Adrenal gland (tissue), 12 donors: Measurements from ENCODE around the gene SLC25A28. TPM values are rescaled to one million over a fixed set of nuclear protein-coding genes. Genes with fewer than 3 reads are reported as not detected.

Experiments used
- DNase-seq, 7 donors: peaks; one replicate each; pipeline ENCODE4 v3.0.0-alpha.2; 2019 to 2020
- H3K27ac ChIP-seq, 5 donors: fragments of 200-600 bp; sonication (generic) in 4 of 5; 1 replicate in 3 of 5; 2 replicates in 2 of 5; pipeline versions ENCODE4 v1.5.1 to v1.8.0; 2016 to 2020; ENCODE audit warnings: mild to moderate bottlenecking in 1 of 5
- H3K27me3 ChIP-seq: fragments of 200-600 bp; 2 replicates; pipeline ENCODE4 v1.8.0; 2021
- H3K36me3 ChIP-seq, 2 donors: fragments of 200-600 bp; replicated peaks in 1 of 2; 1 replicate in 1 of 2; 2 replicates in 1 of 2; pipeline versions ENCODE4 v1.5.1 to v1.8.0; 2018 to 2022
- H3K4me1 ChIP-seq, 2 donors: fragments of 200-600 bp; replicated peaks in 1 of 2; 1 replicate in 1 of 2; 2 replicates in 1 of 2; pipeline versions ENCODE4 v1.5.1 to v1.8.0; 2018 to 2021
- H3K4me3 ChIP-seq, 4 donors: fragments of 200-600 bp; sonication (generic) in 3 of 4; one replicate each; pipeline ENCODE4 v1.5.1; 2016 to 2018
- H3K9me3 ChIP-seq, 3 donors: fragments of 200-600 bp; sonication (generic) in 1 of 3; replicated peaks in 1 of 3; 1 replicate in 2 of 3; 2 replicates in 1 of 3; pipeline versions ENCODE4 v1.5.1 to v1.8.0; 2016 to 2021
- POLR2A ChIP-seq, 2 donors: fragments of 450-650 bp; IDR thresholded peaks; one replicate each; pipeline ENCODE4 v1.6.1; 2017; ENCODE audit warnings: antibody characterized with exemption in 2 of 2, mild to moderate bottlenecking in 2 of 2, moderate library complexity in 1 of 2
- WGBS, 4 donors: extraction: QIAGEN DNeasy Blood & Tissue Kit in 2 of 4; methylation state at CpG; one replicate each; pipeline versions ENCODE4 v1.1.5 to v1.1.7; 2013 to 2017; 5-methylcytosine and 5-hydroxymethylcytosine counted together
- intact Hi-C, 2 donors: fragments of 100-400 bp; cut with DNase I; formaldehyde crosslinking; loops; one replicate each; pipeline versions ENCODE4 v1.14.1 to v1.15.0; 2022 to 2023
- polyA plus RNA-seq, 3 donors: library from polyadenylated mRNA; stranded (reverse); fragments of 200-250 nt in 2 of 3; fragments of 350-450 nt in 1 of 3; fragmentation: Illumina TruSeq in 1 of 3; extraction: RNeasy Lipid Tissue Mini Kit (QIAGEN cat#74804) in 1 of 3; gene quantifications; one replicate each; pipeline ENCODE4 v1.2.3, GENCODE V29; 2013 to 2014
- small RNA-seq, 2 donors: library from RNA; depleted of rRNA; stranded (forward); fragments of <200 nt; gene quantifications; one replicate each; pipeline ENCODE3, GENCODE V24; 2016
- total RNA-seq, 9 donors: library from RNA; depleted of rRNA in 4 of 9; stranded (reverse); fragments of >200 nt in 4 of 9; fragments of 120-200 nt in 1 of 9; fragmentation: NEBNext Ultra II Directional in 1 of 9; extraction: Animal tissue kit (Norgen Biotek cat#: 25700) in 1 of 9; gene quantifications; one replicate each; pipeline versions ENCODE4 v1.1.0 to v1.2.4, GENCODE V29; 2013 to 2023
- TF ChIP-seq, protein P1 (sequence below), 6 experiments: fragments of 450-650 bp in 4 of 6; fragments of 200-600 bp in 2 of 6; sonication (generic) in 1 of 6; IDR thresholded peaks; 1 replicate in 5 of 6; 2 replicates in 1 of 6; pipeline versions ENCODE4 v1.5.1 to v1.8.0; 2016 to 2021; ENCODE audit warnings: antibody characterized with exemption in 6 of 6, mild to moderate bottlenecking in 2 of 6, moderate library complexity in 1 of 6
- donor health status: healthy with polysubstance abuse.
- donor health status: Bipolar disorder and iron deficiency.
- donor health status: DM: yes; HTN: yes; CAD: no.
- donor health status: DM: no; HTN: no; CAD: no.
- donor health status: DM: no; HTN: no; CAD: no.
- donor health status: DM: yes; HTN: yes; CAD: no.

Gene SLC25A28
- total and polyA plus RNA-seq, 12 donors, result 9.6 to 299 (median 66.0) TPM

DNA sequence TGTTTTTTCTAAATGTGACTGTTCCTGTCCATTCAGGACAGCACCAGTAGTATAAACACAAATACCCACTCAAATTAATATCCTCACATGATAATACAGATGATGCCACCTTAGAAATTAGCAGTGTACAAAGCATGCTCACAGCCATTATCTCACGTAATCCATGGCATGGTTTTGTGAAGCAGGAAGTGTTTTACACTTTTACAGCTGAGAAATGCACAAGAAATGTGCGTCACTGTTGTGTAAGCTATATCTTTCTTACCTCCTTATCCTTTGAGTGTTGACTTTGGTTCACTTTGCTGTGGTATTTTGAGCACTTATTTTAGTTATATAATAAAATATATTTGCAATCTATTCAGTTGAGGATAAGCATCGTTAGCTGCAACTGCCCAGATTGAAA lies 55.9 kb downstream of the SLC25A28 start:
- no peak overlapping the region for H3K27ac ChIP-seq
- intact Hi-C loops, result loop anchor here in 1 of 2 donors (5.0 kb wide), 2 partner anchors 43 to 148 kb away; no protein-coding TSS in a partner anchor
- no peak for DNase-seq
- no peaks in the 10 kb centered on the region for H3K9me3 ChIP-seq
- no peak overlapping the region for H3K4me3 ChIP-seq
- no peaks in the 10 kb centered on the region for H3K36me3 ChIP-seq
- 44 to 58% (median 50%) methylated on average over 3 of the region's 3 CpGs for WGBS, 4 donors
- TF ChIP-seq POLR2A (IDR thresholded peaks at IDR 0.05), result no peak
- TF ChIP-seq, protein P1, sequence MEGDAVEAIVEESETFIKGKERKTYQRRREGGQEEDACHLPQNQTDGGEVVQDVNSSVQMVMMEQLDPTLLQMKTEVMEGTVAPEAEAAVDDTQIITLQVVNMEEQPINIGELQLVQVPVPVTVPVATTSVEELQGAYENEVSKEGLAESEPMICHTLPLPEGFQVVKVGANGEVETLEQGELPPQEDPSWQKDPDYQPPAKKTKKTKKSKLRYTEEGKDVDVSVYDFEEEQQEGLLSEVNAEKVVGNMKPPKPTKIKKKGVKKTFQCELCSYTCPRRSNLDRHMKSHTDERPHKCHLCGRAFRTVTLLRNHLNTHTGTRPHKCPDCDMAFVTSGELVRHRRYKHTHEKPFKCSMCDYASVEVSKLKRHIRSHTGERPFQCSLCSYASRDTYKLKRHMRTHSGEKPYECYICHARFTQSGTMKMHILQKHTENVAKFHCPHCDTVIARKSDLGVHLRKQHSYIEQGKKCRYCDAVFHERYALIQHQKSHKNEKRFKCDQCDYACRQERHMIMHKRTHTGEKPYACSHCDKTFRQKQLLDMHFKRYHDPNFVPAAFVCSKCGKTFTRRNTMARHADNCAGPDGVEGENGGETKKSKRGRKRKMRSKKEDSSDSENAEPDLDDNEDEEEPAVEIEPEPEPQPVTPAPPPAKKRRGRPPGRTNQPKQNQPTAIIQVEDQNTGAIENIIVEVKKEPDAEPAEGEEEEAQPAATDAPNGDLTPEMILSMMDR (IDR thresholded peaks at IDR 0.05), result no peak
- H3K27me3 ChIP-seq, result peaks cover 6% of the 10 kb centered on the region
- H3K4me1 ChIP-seq, result no peaks in the 10 kb centered on the region

DNA sequence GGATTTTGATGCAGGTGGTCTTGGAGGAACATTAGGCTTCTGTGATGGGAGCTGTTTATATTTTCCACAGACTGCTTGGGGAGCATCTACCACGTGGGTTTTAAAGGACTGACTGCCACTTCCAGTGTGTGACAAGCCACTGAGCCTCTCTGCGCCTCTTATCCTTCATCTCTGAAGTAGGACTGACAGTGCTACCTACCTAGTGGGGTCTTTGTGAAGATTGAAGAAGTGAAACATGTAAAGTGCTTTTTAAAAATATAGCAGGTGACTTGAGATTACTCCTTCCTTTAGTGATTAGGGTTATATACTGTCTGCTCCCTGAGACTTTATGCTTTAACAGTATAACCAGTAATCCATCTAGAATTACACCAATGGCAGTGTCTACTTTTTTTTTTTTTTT lies 57.6 kb downstream of the SLC25A28 start:
- no peak overlapping the region for H3K4me3 ChIP-seq
- no peak overlapping the region for H3K27ac ChIP-seq
- no peaks in the 10 kb centered on the region for H3K36me3 ChIP-seq
- H3K4me1 ChIP-seq, result no peaks in the 10 kb centered on the region
- peaks cover 7% of the 10 kb centered on the region for H3K27me3 ChIP-seq
- no peak for DNase-seq
- WGBS, 4 donors, result 45 to 68% (median 55%) methylated on average over 2 of the region's 2 CpGs
- no peaks in the 10 kb centered on the region for H3K9me3 ChIP-seq
- intact Hi-C loops, result loop anchor here in 1 of 2 donors (5.0 kb wide), 2 partner anchors 45 to 150 kb away; no protein-coding TSS in a partner anchor
- no peak for TF ChIP-seq POLR2A (IDR thresholded peaks at IDR 0.05)
- TF ChIP-seq, protein P1 (IDR thresholded peaks at IDR 0.05), result no peak

Small RNA genes lying within 50 kb of the gene (small RNA-seq; reads per million reads assigned to genes)
- gene AL133353.1, result 0 reads per million in 2 donors

Other genes with a start within 250 kb of the SLC25A28 start
- 10 to 100 TPM; 19.6 to 98.6 (median 31.9) TPM for gene GOT1, start 189.8 kb downstream of the SLC25A28 start, total RNA-seq
- gene GOT1, start 189.8 kb downstream of the SLC25A28 start, polyA plus RNA-seq, result 100 to 1,000 TPM in 1 of 3 donors, 10 to 100 TPM in 2; 10.7 to 139 (median 24.5) TPM
- gene NKX2-3, start 87.5 kb downstream of the SLC25A28 start, total RNA-seq, result not detected
- gene NKX2-3, start 87.5 kb downstream of the SLC25A28 start, polyA plus RNA-seq, result under 1 TPM in 1 of 3 donors, not detected in 2; 0.03 TPM
- gene ENTPD7, start 39.1 kb upstream of the SLC25A28 start, total RNA-seq, result 10 to 100 TPM in 6 of 9 donors, 1 to 10 TPM in 3; 5.6 to 38.7 (median 11.0) TPM
- gene ENTPD7, start 39.1 kb upstream of the SLC25A28 start, polyA plus RNA-seq, result 10 to 100 TPM in 1 of 3 donors, 1 to 10 TPM in 2; 1.2 to 16.7 (median 1.4) TPM
- gene COX15, start 111.7 kb upstream of the SLC25A28 start, total RNA-seq, result 10 to 100 TPM; 49.6 to 89.7 (median 64.8) TPM
- 10 to 100 TPM; 13.4 to 59.4 (median 22.2) TPM for gene COX15, start 111.7 kb upstream of the SLC25A28 start, polyA plus RNA-seq
- 10 to 100 TPM; 16.0 to 36.5 (median 19.6) TPM for gene CUTC, start 111.8 kb upstream of the SLC25A28 start, total RNA-seq
- 10 to 100 TPM; 18.9 to 29.9 (median 20.2) TPM for gene CUTC, start 111.8 kb upstream of the SLC25A28 start, polyA plus RNA-seq
- gene ABCC2, start 162.2 kb upstream of the SLC25A28 start, total RNA-seq, result 1 to 10 TPM in 3 of 9 donors, under 1 TPM in 6; 0.55 to 1.6 (median 0.67) TPM
- 1 to 10 TPM in 2 of 3 donors, under 1 TPM in 1; 0.66 to 2.1 (median 1.4) TPM for gene ABCC2, start 162.2 kb upstream of the SLC25A28 start, polyA plus RNA-seq